BLaER1 treated with 17β-estradiol and CSF1 and Interleukin-3, amounts not matched to agents 10 nM and 100 nM (cell line): ENCODE data around the gene COL28A1.
A peak's percentile ranks its signal among the peaks of the same experiment; 100 is the strongest.

Source experiments
- H3K27ac ChIP-seq, 11 experiments: shearing (Covaris generic); formaldehyde crosslinking; 2 replicates each; pipeline ENCODE4 v1.8.1; 2022
- H3K27me3 ChIP-seq, 11 experiments: shearing (Covaris generic); formaldehyde crosslinking; 2 replicates each; pipeline ENCODE4 v1.8.1; 2022
- H3K36me3 ChIP-seq, 11 experiments: shearing (Covaris generic); formaldehyde crosslinking; 2 replicates each; pipeline ENCODE4 v1.8.1; 2022
- H3K4me1 ChIP-seq, 10 experiments: shearing (Covaris generic); formaldehyde crosslinking; 2 replicates each; pipeline ENCODE4 v1.8.1; 2022
- H3K4me2 ChIP-seq, 11 experiments: shearing (Covaris generic); formaldehyde crosslinking; 2 replicates each; pipeline ENCODE4 v1.8.1; 2022
- H3K4me3 ChIP-seq, 10 experiments: shearing (Covaris generic); formaldehyde crosslinking; 2 replicates each; pipeline ENCODE4 v1.8.1; 2022
- H3K9ac ChIP-seq, 11 experiments: shearing (Covaris generic); formaldehyde crosslinking; 2 replicates each; pipeline ENCODE4 v1.8.1; 2022
- H3K9me3 ChIP-seq, 11 experiments: shearing (Covaris generic); formaldehyde crosslinking; replicated peaks in 1 of 11; 2 replicates each; pipeline ENCODE4 v1.8.1; 2022
- H4K20me1 ChIP-seq, 11 experiments: shearing (Covaris generic); formaldehyde crosslinking; 2 replicates each; pipeline ENCODE4 v1.8.1; 2022
- Cebpa-rat ChIP-seq, 11 experiments: shearing (Covaris generic); IDR thresholded peaks; 2 replicates each; pipeline ENCODE4 v1.8.1; 2022

The COL28A1 gene

GRCh38 chr7:7570584-7570983 lies 34.9 kb upstream of the COL28A1 start:
- H3K4me2 ChIP-seq, result peak overlapping the region in 3 of 11 experiments; percentile 95 to 98 (median 97); a peak in 5 of 22 replicates
- no peak for TF ChIP-seq Cebpa-rat (IDR thresholded peaks at IDR 0.05)
- H3K9me3 ChIP-seq, result peaks cover 4 to 45% (median 40%) of the 10 kb centered on the region in 11 experiments; a peak in 20 of 22 replicates
- H3K4me3 ChIP-seq, result peak overlapping the region in 1 of 10 experiments; percentile 22; a peak in 1 of 20 replicates
- H3K9ac ChIP-seq, result no peak overlapping the region
- H4K20me1 ChIP-seq, result peaks cover 0 to 7% (median 0%) of the 10 kb centered on the region in 11 experiments; a peak in 4 of 22 replicates
- H3K36me3 ChIP-seq, result peaks cover 35 to 64% (median 54%) of the 10 kb centered on the region in 11 experiments
- H3K27ac ChIP-seq, result no peak overlapping the region
- no peaks in the 10 kb centered on the region for H3K27me3 ChIP-seq
- peaks cover 22 to 43% (median 26%) of the 10 kb centered on the region in 10 experiments for H3K4me1 ChIP-seq

DNA sequence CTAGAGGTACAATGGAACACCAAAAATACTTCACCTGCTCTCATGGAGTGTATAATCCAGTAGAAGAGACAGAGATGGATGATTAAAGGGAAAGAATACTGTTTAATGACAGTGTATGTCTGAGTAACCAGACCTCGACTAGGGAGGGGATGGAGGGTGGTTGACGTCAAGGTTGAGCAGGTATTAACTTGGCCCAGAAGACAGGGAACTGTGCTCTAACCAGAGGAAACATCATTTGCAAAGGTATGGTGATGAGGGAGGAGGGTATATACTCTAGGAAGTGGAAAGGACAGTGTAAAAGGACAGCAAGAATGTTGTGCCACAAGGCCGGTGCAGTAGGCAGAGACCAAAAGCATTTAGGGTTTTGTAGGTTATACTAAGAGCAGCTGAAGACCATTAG lies 33.9 kb upstream of the COL28A1 start:
- Histone ChIP-seq H3K9me3 (peaks cover 4 to 45% (median 40%) of the 10 kb centered on the region in 11 experiments; a peak in 20 of 22 replicates), H3K4me1 (peaks cover 22 to 52% (median 26%) of the 10 kb centered on the region in 10 experiments), H3K27me3 (no peaks in the 10 kb centered on the region), H4K20me1 (peaks cover 0 to 7% (median 0%) of the 10 kb centered on the region in 11 experiments; a peak in 3 of 22 replicates), H3K4me2 (peak overlapping the region; percentile 73 to 98 (median 89)), H3K9ac (peak overlapping the region in 7 of 11 experiments; percentile 4 to 99 (median 94); a peak in 12 of 22 replicates), H3K27ac (peak overlapping the region; percentile 44 to 98 (median 95)), H3K36me3 (peaks cover 33 to 54% (median 48%) of the 10 kb centered on the region in 11 experiments), H3K4me3 (peak overlapping the region in 9 of 10 experiments; percentile 76 to 99 (median 96); a peak in 11 of 20 replicates)
- no peak for TF ChIP-seq Cebpa-rat (IDR thresholded peaks at IDR 0.05)

DNA sequence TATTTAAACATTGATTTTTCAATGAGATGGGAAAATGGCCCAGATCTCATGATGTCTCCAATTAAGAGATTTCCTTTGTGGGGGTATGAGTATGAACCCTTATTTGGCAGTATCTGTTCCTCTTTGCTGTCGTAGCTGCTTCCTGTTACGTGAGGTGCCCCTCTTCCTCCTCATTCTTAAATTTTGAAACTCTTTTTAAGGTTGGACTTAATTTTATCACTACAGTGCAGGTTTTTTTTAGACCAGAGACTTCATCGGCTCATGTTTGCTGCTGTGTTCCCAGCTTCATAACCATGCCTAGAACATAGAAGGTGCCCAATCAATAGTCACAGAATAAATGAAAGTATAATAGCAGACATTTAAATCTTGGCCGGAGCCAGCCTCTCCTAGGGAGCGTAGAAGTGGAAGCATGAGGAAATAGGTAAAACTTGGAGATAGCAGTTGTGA lies 33.4 kb upstream of the COL28A1 start:
- Histone ChIP-seq H3K9ac (peak overlapping the region in 9 of 11 experiments; percentile 4 to 99 (median 97); a peak in 17 of 22 replicates), H3K4me3 (peak overlapping the region; percentile 76 to 99 (median 94); a peak in 19 of 20 replicates)

GRCh38 chr7:7568553-7568952 lies 32.9 kb upstream of the COL28A1 start:
- Histone ChIP-seq H4K20me1 (peaks cover 0 to 3% (median 0%) of the 10 kb centered on the region in 11 experiments; a peak in 2 of 22 replicates), H3K4me3 (peak overlapping the region; percentile 76 to 99 (median 94)), H3K9ac (peak overlapping the region; percentile 94 to 99 (median 97); a peak in 20 of 22 replicates), H3K9me3 (peaks cover 4 to 40% (median 37%) of the 10 kb centered on the region in 11 experiments; a peak in 20 of 22 replicates), H3K4me1 (peaks cover 22 to 63% (median 28%) of the 10 kb centered on the region in 10 experiments), H3K27ac (peak overlapping the region; percentile 33 to 98 (median 95); a peak in 19 of 22 replicates), H3K36me3 (peaks cover 28 to 44% (median 39%) of the 10 kb centered on the region in 11 experiments), H3K27me3 (no peaks in the 10 kb centered on the region), H3K4me2 (peak overlapping the region; percentile 73 to 98 (median 89))
- no peak for TF ChIP-seq Cebpa-rat (IDR thresholded peaks at IDR 0.05)

More for the DNA sequence above, 33.4 kb upstream of the COL28A1 start:
- H3K9me3 ChIP-seq, result peaks cover 4 to 45% (median 39%) of the 10 kb centered on the region in 11 experiments; a peak in 20 of 22 replicates
- TF ChIP-seq Cebpa-rat (IDR thresholded peaks at IDR 0.05), result no peak
- H4K20me1 ChIP-seq, result peaks cover 0 to 3% (median 0%) of the 10 kb centered on the region in 11 experiments; a peak in 3 of 22 replicates
- H3K36me3 ChIP-seq, result peaks cover 33 to 49% (median 45%) of the 10 kb centered on the region in 11 experiments
- peaks cover 22 to 57% (median 28%) of the 10 kb centered on the region in 10 experiments for H3K4me1 ChIP-seq
- peak overlapping the region; percentile 73 to 98 (median 89) for H3K4me2 ChIP-seq
- H3K27ac ChIP-seq, result peak overlapping the region; percentile 44 to 98 (median 95)
- no peaks in the 10 kb centered on the region for H3K27me3 ChIP-seq

DNA sequence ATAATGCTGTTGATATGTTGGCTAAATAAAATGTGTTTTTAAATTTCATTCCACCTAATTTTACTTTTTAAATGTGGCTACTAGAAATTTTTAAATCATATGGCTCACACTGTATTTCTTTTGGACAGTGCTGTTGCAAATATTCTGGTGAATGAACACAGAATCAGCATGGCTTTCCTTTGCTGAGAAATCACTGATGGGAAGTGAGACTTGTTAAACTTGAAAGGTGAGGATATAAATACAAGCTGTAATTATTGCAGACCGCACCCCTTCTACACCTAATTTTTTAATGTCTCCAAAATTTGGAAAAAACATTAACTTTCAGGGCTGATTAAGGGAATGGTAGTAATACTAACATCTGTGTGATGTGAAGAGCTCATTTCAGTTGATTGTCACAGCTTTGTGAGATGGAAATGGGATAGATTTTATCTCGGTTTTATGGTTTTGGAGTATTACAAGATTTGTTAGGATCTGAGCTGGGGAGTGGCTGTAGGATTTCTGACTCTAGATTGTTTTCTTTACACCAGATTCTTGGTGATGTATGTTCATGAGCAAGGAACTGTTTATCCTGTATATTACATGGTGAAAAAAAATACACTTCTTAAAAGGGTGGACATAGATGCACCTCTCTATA lies 32.3 kb upstream of the COL28A1 start:
- H3K4me3 ChIP-seq, result peak overlapping the region; percentile 76 to 99 (median 94)
- peaks cover 22 to 38% (median 34%) of the 10 kb centered on the region in 11 experiments for H3K36me3 ChIP-seq
- TF ChIP-seq Cebpa-rat (IDR thresholded peaks at IDR 0.05), result no peak
- peak overlapping the region; percentile 94 to 99 (median 97) for H3K9ac ChIP-seq
- peaks cover 0 to 3% (median 0%) of the 10 kb centered on the region in 11 experiments; a peak in 2 of 22 replicates for H4K20me1 ChIP-seq
- H3K27me3 ChIP-seq, result no peaks in the 10 kb centered on the region
- H3K4me2 ChIP-seq, result peak overlapping the region; percentile 73 to 98 (median 89)
- H3K9me3 ChIP-seq, result peaks cover 4 to 35% (median 32%) of the 10 kb centered on the region in 11 experiments; a peak in 20 of 22 replicates
- H3K4me1 ChIP-seq, result peaks cover 22 to 67% (median 28%) of the 10 kb centered on the region in 10 experiments
- peak overlapping the region; percentile 92 to 98 (median 96); a peak in 20 of 22 replicates for H3K27ac ChIP-seq

GRCh38 chr7:7566651-7567611 lies 31.3 kb upstream of the COL28A1 start, which contains the start of gene MIOS:
Gene MIOS (plus strand): TSS chr7:7566884. CDS start chr7:7572476, 5,592 bp downstream.
- TF ChIP-seq Cebpa-rat (IDR thresholded peaks at IDR 0.05), result no peak
- Histone ChIP-seq H3K36me3 (peaks cover 11 to 27% (median 23%) of the 10 kb centered on the region in 11 experiments; a peak in 21 of 22 replicates), H3K4me2 (peak within 1 kb of the TSS; percentile 73 to 98 (median 89)), H3K27ac (peak within 1 kb of the TSS; percentile 92 to 98 (median 96)), H3K4me1 (peaks cover 22 to 67% (median 28%) of the 10 kb centered on the region in 10 experiments), H3K9ac (peak within 1 kb of the TSS; percentile 94 to 99 (median 97)), H3K9me3 (peaks cover 4 to 25% (median 21%) of the 10 kb centered on the region in 11 experiments; a peak in 20 of 22 replicates), H3K27me3 (no peaks in the 10 kb centered on the region), H4K20me1 (peaks cover 0 to 3% (median 0%) of the 10 kb centered on the region in 11 experiments; a peak in 2 of 22 replicates), H3K4me3 (peak within 1 kb of the TSS; percentile 76 to 99 (median 94))

- Histone ChIP-seq H3K4me2 (peak overlapping the region; percentile 73 to 98 (median 89)), H3K27ac (peak overlapping the region; percentile 92 to 98 (median 96); a peak in 20 of 22 replicates), H3K36me3 (peaks cover 5 to 18% (median 15%) of the 10 kb centered on the region in 11 experiments; a peak in 21 of 22 replicates), H3K4me3 (peak overlapping the region; percentile 76 to 99 (median 94)), H4K20me1 (peaks cover 0 to 3% (median 0%) of the 10 kb centered on the region in 11 experiments; a peak in 2 of 22 replicates), H3K9me3 (peaks cover 0 to 19% (median 14%) of the 10 kb centered on the region in 11 experiments; a peak in 19 of 22 replicates), H3K27me3 (no peaks in the 10 kb centered on the region), H3K9ac (peak overlapping the region; percentile 94 to 99 (median 97); a peak in 19 of 22 replicates), H3K4me1 (peaks cover 22 to 66% (median 28%) of the 10 kb centered on the region in 10 experiments)
- no peak for TF ChIP-seq Cebpa-rat (IDR thresholded peaks at IDR 0.05)
These were observed 30.3 kb upstream of the COL28A1 start for GRCh38 chr7:7565746-7566650.
